Stomach (tissue), 9 donors: ENCODE measurements around the gene ARRDC4. TPM values are rescaled to one million over a fixed set of nuclear protein-coding genes. Genes with fewer than 3 reads are reported as not detected.

Source experiments
- DNase-seq, 2 donors: peaks; one replicate each; pipeline versions ENCODE4 v3.0.0 to v3.0.0-alpha.2; 2013 to 2019
- H3K27ac ChIP-seq, 5 donors: fragments of 200-600 bp in 4 of 5; sonication (generic) in 4 of 5; one replicate each; pipeline ENCODE4 v1.5.1; 2013 to 2019; ENCODE audit warnings: mild to moderate bottlenecking in 1 of 5, moderate library complexity in 1 of 5
- H3K27me3 ChIP-seq, 3 donors: fragments of 200-600 bp; sonication (generic); one replicate each; pipeline ENCODE4 v1.5.1; 2017 to 2019; ENCODE audit warnings: mixed run types in 1 of 3
- H3K36me3 ChIP-seq, 4 donors: fragments of 200-600 bp; sonication (generic); 1 replicate in 3 of 4; 2 replicates in 1 of 4; pipeline ENCODE4 v1.5.1; 2016 to 2019
- H3K4me1 ChIP-seq, 4 donors: fragments of 200-600 bp; sonication (generic); one replicate each; pipeline ENCODE4 v1.5.1; 2016 to 2019
- H3K4me3 ChIP-seq, 4 donors: fragments of 200-600 bp; sonication (generic) in 3 of 4; one replicate each; pipeline ENCODE4 v1.5.1; 2016 to 2019; ENCODE audit warnings: mild to moderate bottlenecking in 1 of 4
- H3K9me3 ChIP-seq, 4 donors: fragments of 200-600 bp; sonication (generic); one replicate each; pipeline ENCODE4 v1.5.1; 2016 to 2019
- EP300 ChIP-seq: sonication (generic); formaldehyde crosslinking; IDR thresholded peaks from one replicate; pipeline ENCODE4 v1.6.1; 2017; ENCODE audit warnings: antibody characterized with exemption
- POLR2A ChIP-seq, 4 donors: fragments of 450-650 bp; IDR thresholded peaks; one replicate each; pipeline ENCODE4 v1.6.1; 2016; ENCODE audit warnings: antibody characterized with exemption in 4 of 4, control low read depth in 2 of 4, mild to moderate bottlenecking in 1 of 4, moderate library complexity in 1 of 4
- POLR2AphosphoS5 ChIP-seq, 3 donors: sonication (generic); formaldehyde crosslinking; IDR thresholded peaks; one replicate each; pipeline ENCODE4 v1.6.1; 2016; ENCODE audit warnings: antibody characterized with exemption in 3 of 3
- WGBS, 5 donors: extraction: QIAGEN DNeasy Blood & Tissue Kit in 3 of 5; methylation state at CpG; one replicate each; pipeline versions ENCODE4 v1.1.5 to v1.1.7; 2013 to 2018; 5-methylcytosine and 5-hydroxymethylcytosine counted together
- intact Hi-C: fragments of 100-400 bp; cut with DNase I; formaldehyde crosslinking; loops from one replicate; pipeline ENCODE4 v1.15.1; 2023; ENCODE audit warnings: low total_unique reads
- polyA plus RNA-seq, 3 donors: library from polyadenylated mRNA; stranded (reverse); fragments of 200-250 nt; gene quantifications; one replicate each; pipeline ENCODE4 v1.2.3, GENCODE V29; 2013
- total RNA-seq, 5 donors: library from RNA; depleted of rRNA; stranded (reverse); fragments of >200 nt; gene quantifications; one replicate each; pipeline versions ENCODE4 v1.1.0 to v1.2.3, GENCODE V29; 2014 to 2016
- TF ChIP-seq, protein P1 (sequence below), 7 experiments: fragments of 450-650 bp in 4 of 7; fragments of 200-600 bp in 3 of 7; sonication (generic) in 3 of 7; IDR thresholded peaks; one replicate each; pipeline ENCODE4 v1.5.1; 2016 to 2019; ENCODE audit warnings: antibody characterized with exemption in 7 of 7, control low read depth in 2 of 7, mild to moderate bottlenecking in 1 of 7
- donor health status: healthy with polysubstance abuse.
- donor health status: Bipolar disorder and iron deficiency.
- donor health status: healthy.

Gene ARRDC4
- total and polyA plus RNA-seq, 8 donors: 13.2 to 110 (median 49.2) TPM

DNA sequence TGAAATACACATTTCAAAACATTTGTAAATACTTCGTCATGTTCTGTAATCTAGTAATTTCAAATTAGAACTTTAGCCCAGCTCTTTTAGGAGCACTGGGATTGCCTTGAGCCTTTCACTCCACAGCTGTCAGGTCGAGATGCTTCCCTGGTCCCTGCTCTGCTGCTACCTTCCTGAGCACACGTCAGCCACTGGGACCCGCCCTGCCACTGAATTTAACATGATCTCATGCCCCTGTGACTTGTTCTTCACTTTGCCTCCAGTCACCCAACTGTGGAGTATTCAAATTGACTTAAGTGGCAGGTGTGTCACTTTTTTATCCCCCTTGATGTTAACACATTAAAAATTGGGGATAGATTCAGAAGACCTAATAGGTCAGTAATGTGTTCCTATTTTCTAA is 3.3 kb downstream of the ARRDC4 start:
- Histone ChIP-seq H3K36me3 (peaks cover under 1 to 30% (median 17%) of the 10 kb centered on the region in 4 donors), H3K4me1 (peaks cover 18 to 80% (median 53%) of the 10 kb centered on the region in 4 donors), H3K27me3 (no peaks in the 10 kb centered on the region), H3K9me3 (no peaks in the 10 kb centered on the region), H3K4me3 (peak overlapping the region in 1 of 4 donors; percentile 22), H3K27ac (peak overlapping the region in 3 of 5 donors; percentile 17 to 96 (median 32))
- intact Hi-C loops: no loop called here
- 34 to 65% (median 49%) methylated on average over 4 of the region's 4 CpGs for WGBS, 5 donors
- TF ChIP-seq, protein P1, sequence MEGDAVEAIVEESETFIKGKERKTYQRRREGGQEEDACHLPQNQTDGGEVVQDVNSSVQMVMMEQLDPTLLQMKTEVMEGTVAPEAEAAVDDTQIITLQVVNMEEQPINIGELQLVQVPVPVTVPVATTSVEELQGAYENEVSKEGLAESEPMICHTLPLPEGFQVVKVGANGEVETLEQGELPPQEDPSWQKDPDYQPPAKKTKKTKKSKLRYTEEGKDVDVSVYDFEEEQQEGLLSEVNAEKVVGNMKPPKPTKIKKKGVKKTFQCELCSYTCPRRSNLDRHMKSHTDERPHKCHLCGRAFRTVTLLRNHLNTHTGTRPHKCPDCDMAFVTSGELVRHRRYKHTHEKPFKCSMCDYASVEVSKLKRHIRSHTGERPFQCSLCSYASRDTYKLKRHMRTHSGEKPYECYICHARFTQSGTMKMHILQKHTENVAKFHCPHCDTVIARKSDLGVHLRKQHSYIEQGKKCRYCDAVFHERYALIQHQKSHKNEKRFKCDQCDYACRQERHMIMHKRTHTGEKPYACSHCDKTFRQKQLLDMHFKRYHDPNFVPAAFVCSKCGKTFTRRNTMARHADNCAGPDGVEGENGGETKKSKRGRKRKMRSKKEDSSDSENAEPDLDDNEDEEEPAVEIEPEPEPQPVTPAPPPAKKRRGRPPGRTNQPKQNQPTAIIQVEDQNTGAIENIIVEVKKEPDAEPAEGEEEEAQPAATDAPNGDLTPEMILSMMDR (IDR thresholded peaks at IDR 0.05): no peak
- no peak for TF ChIP-seq EP300
- no peak for DNase-seq

DNA sequence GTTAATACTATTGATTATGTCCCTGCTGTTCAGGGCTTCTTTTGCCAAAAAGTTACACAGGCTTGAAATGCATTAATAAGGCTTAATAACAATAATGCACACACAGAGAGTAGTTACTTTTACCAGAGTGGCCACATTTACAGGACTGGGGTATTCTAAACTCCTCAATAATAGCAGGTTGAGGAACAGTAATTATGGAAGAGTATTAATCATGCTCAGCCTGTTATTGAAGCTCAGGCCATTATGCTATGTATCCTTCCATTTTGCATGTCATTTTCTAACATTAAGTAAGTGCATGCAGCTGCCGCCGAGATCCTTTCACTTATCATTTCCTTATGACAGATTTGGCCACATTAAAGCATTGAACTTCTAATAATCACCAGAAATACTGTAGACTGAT is 5.7 kb downstream of the ARRDC4 start:
- Histone ChIP-seq H3K9me3 (no peaks in the 10 kb centered on the region), H3K27ac (peak overlapping the region in 2 of 5 donors; percentile 14 to 55), H3K4me3 (no peak overlapping the region), H3K27me3 (no peaks in the 10 kb centered on the region), H3K36me3 (peaks cover 23 to 54% (median 42%) of the 10 kb centered on the region in 4 donors), H3K4me1 (peaks cover 18 to 79% (median 50%) of the 10 kb centered on the region in 4 donors)
- TF ChIP-seq, protein P1 (IDR thresholded peaks at IDR 0.05): no peak
- TF ChIP-seq POLR2AphosphoS5 (IDR thresholded peaks at IDR 0.05) (no peak), EP300 (no peak), POLR2A (IDR thresholded peaks at IDR 0.05) (no peak)
- intact Hi-C loops: no loop called here
- 39 to 58% (median 43%) methylated on average over 2 of the region's 2 CpGs for WGBS, 5 donors
- DNase-seq: no peak

DNA sequence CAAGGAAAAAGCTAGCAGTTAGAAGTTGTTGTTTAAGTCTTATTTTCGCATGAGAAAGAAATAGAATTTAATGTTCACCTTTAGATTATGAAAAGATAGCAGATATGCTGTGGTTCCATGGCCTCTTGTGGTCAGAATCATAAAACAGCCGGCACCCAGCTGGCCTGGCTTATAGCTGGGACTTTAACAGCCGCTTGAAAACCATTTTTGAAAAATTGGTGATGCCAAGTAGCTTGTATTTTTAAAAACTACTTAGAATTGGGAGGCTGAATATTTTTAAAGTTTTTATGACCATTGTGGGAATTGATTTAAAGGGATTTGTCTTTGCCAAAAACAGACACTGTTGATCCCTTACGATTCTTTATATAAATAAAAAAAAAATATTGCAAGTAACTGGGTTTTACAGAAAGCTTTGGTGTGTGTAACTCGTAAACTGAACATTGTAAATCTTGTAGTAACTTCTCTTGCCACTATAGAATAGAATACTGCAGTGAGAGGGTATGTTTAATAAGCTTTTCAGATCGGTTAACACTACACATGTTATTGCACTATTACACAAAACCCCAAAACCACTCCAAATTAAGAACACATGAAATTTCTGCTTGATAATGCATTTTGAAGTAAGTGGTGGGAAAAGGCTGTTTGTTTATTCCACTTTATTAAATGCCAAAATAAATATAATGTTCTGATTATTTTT is 6.6 kb downstream of the ARRDC4 start:
- no peak overlapping the region for H3K4me3 ChIP-seq
- whole genome bisulfite sequencing, 5 donors: 60 to 80% (median 63%) methylated on average over 6 of the region's 6 CpGs
- DNase-seq: no peak
- H3K27ac ChIP-seq: peak overlapping the region in 2 of 5 donors; percentile 14 to 55
- H3K36me3 ChIP-seq: peaks cover 31 to 62% (median 50%) of the 10 kb centered on the region in 4 donors
- intact Hi-C loops: no loop called here
- H3K27me3 ChIP-seq: no peaks in the 10 kb centered on the region
- peaks cover 17 to 71% (median 46%) of the 10 kb centered on the region in 4 donors for H3K4me1 ChIP-seq
- TF ChIP-seq, protein P1 (IDR thresholded peaks at IDR 0.05): no peak
- TF ChIP-seq POLR2AphosphoS5 (IDR thresholded peaks at IDR 0.05): no peak
- TF ChIP-seq POLR2A (IDR thresholded peaks at IDR 0.05): no peak
- no peak for TF ChIP-seq EP300
- H3K9me3 ChIP-seq: no peaks in the 10 kb centered on the region

DNA sequence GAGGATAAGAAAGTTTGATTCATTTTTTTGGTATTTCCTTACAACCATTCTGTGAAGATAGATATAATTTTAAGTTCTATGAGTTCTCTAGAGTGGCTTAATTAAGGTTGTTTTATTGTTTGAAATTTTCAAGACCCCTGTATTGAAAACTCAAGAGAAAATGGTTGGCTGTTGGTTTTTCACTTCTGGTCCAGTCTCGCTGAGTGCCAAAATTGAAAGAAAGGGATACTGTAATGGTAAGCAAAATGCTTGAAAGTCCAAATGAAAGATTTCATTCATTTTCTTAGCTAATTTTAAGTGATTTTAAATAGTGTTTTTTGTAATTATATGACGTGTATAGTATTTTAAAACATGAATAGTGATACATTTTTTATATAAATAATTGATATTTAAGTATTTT is 7.4 kb downstream of the ARRDC4 start:
- peak overlapping the region in 1 of 5 donors; percentile 55 for H3K27ac ChIP-seq
- H3K4me3 ChIP-seq: no peak overlapping the region
- H3K36me3 ChIP-seq: peaks cover 31 to 70% (median 58%) of the 10 kb centered on the region in 4 donors
- no peaks in the 10 kb centered on the region for H3K27me3 ChIP-seq
- DNase-seq: no peak
- intact Hi-C loops: no loop called here
- WGBS, 5 donors: 66 to 82% (median 80%) methylated on average over 2 of the region's 2 CpGs
- H3K4me1 ChIP-seq: peaks cover 13 to 66% (median 42%) of the 10 kb centered on the region in 4 donors
- TF ChIP-seq, protein P1 (IDR thresholded peaks at IDR 0.05): no peak
- no peak for TF ChIP-seq POLR2AphosphoS5 (IDR thresholded peaks at IDR 0.05)
- no peak for TF ChIP-seq POLR2A (IDR thresholded peaks at IDR 0.05)
- no peak for TF ChIP-seq EP300
- H3K9me3 ChIP-seq: no peaks in the 10 kb centered on the region
